Ishikawa (cell line): ENCODE results near the gene LRTM1.

Source experiments
- CEBPB ChIP-seq: IDR thresholded peaks from 2 replicates; pipeline ENCODE4 v1.6.1; 2012
- CREB1 ChIP-seq: IDR thresholded peaks from 2 replicates; pipeline ENCODE4 v1.6.1; 2012; ENCODE audit warnings: low read depth
- EGR1 ChIP-seq: IDR thresholded peaks from 2 replicates; pipeline ENCODE4 v1.6.1; 2012
- EP300 ChIP-seq: IDR thresholded peaks from 2 replicates; pipeline ENCODE4 v1.6.1; 2012; ENCODE audit warnings: borderline replicate concordance
- FOXM1 ChIP-seq: IDR thresholded peaks from 2 replicates; pipeline ENCODE4 v1.6.1; 2012; ENCODE audit warnings: low read depth, borderline replicate concordance
- NFIC ChIP-seq: IDR thresholded peaks from 2 replicates; pipeline ENCODE4 v1.6.1; 2012
- RAD21 ChIP-seq: IDR thresholded peaks from 2 replicates; pipeline ENCODE4 v1.6.1; 2012; ENCODE audit warnings: low read depth
- TAF1 ChIP-seq: IDR thresholded peaks from 2 replicates; pipeline ENCODE4 v1.6.1; 2012; ENCODE audit warnings: low read depth, mild to moderate bottlenecking
- TCF12 ChIP-seq: IDR thresholded peaks from 2 replicates; pipeline ENCODE4 v1.6.1; 2012; ENCODE audit warnings: low read depth
- TEAD4 ChIP-seq: IDR thresholded peaks from 2 replicates; pipeline ENCODE4 v1.6.1; 2012
- YY1 ChIP-seq: IDR thresholded peaks from 2 replicates; pipeline ENCODE4 v1.6.1; 2012; ENCODE audit warnings: low read depth
- ZBTB7A ChIP-seq: IDR thresholded peaks from 2 replicates; pipeline ENCODE4 v1.6.1; 2012; ENCODE audit warnings: low read depth
- TF ChIP-seq, protein P1 (sequence below): IDR thresholded peaks from 2 replicates; pipeline ENCODE4 v1.6.1; 2012; ENCODE audit warnings: low read depth, mild to moderate bottlenecking
- TF ChIP-seq, protein P2 (sequence below): IDR thresholded peaks from 2 replicates; pipeline ENCODE4 v1.6.1; 2012
- TF ChIP-seq, protein P3 (sequence below): IDR thresholded peaks from 2 replicates; pipeline ENCODE4 v1.6.1; 2012

LRTM1 gene

DNA sequence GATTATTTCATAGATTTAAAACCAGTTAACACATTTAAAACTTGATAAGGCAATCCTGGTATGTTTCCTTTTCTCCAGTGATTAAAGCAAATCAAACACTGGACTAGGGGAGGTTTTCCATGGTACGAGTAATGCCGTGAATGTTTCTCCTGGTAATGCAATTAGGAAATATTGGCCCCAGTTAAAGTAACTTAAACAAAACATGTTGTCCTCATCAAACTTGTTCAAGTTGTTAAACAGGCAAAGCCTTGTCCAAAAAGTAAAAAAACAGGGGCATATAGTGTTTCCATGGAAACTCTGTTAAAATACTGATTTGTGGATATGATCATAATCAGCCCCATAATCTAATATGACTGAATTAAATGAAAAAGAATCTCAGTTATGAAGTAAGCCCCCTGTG lies 13.1 kb upstream of the LRTM1 start:
- no peak for TF ChIP-seq TAF1
- no peak for TF ChIP-seq FOXM1

DNA sequence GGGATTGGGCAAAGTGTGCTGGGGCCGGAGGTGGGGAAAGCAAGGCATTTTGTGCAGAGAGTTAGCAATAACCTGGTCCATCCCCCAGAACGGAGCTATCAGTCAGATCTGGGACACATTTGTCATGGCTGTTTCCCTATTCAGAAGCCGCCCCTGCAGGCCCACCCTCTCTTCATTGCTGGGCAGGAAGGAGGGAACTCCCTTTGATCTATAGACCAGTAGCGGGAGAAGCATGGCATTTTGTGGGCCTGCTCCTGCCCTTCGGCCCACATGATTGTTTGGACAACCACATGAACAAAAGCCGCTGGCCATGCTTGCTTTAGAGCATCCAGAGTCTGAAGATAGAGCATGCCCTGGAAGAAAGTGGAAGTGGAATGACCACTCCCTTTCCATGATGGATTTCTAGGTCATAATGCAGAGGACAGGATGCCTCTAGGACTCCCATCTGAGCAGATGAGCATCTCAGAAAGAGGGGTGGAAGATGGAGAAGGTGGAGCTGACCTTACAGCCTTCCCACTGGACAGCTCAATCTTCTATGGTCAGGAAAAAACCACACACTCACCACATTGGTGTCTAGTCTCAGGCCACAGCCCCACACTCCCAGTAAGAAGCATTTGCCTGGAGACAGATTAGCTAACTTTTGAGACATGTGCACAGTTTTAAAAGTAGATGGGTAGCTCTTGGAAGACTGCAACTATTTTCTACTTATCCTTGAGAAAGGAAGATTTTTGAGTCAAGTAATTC lies 11.9 kb upstream of the LRTM1 start:
- TF ChIP-seq EP300 (no peak), FOXM1 (no peak), TEAD4 (no peak), EGR1 (no peak), NFIC (no peak), YY1 (no peak), TCF12 (no peak), CREB1 (no peak), CEBPB (no peak), ZBTB7A (no peak), TAF1 (no peak), RAD21 (no peak)
- TF ChIP-seq, protein P1, sequence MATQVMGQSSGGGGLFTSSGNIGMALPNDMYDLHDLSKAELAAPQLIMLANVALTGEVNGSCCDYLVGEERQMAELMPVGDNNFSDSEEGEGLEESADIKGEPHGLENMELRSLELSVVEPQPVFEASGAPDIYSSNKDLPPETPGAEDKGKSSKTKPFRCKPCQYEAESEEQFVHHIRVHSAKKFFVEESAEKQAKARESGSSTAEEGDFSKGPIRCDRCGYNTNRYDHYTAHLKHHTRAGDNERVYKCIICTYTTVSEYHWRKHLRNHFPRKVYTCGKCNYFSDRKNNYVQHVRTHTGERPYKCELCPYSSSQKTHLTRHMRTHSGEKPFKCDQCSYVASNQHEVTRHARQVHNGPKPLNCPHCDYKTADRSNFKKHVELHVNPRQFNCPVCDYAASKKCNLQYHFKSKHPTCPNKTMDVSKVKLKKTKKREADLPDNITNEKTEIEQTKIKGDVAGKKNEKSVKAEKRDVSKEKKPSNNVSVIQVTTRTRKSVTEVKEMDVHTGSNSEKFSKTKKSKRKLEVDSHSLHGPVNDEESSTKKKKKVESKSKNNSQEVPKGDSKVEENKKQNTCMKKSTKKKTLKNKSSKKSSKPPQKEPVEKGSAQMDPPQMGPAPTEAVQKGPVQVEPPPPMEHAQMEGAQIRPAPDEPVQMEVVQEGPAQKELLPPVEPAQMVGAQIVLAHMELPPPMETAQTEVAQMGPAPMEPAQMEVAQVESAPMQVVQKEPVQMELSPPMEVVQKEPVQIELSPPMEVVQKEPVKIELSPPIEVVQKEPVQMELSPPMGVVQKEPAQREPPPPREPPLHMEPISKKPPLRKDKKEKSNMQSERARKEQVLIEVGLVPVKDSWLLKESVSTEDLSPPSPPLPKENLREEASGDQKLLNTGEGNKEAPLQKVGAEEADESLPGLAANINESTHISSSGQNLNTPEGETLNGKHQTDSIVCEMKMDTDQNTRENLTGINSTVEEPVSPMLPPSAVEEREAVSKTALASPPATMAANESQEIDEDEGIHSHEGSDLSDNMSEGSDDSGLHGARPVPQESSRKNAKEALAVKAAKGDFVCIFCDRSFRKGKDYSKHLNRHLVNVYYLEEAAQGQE, result no peak
- TF ChIP-seq, protein P2, sequence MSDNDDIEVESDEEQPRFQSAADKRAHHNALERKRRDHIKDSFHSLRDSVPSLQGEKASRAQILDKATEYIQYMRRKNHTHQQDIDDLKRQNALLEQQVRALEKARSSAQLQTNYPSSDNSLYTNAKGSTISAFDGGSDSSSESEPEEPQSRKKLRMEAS, result no peak
- TF ChIP-seq, protein P3, sequence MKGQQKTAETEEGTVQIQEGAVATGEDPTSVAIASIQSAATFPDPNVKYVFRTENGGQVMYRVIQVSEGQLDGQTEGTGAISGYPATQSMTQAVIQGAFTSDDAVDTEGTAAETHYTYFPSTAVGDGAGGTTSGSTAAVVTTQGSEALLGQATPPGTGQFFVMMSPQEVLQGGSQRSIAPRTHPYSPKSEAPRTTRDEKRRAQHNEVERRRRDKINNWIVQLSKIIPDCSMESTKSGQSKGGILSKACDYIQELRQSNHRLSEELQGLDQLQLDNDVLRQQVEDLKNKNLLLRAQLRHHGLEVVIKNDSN, result no peak

DNA sequence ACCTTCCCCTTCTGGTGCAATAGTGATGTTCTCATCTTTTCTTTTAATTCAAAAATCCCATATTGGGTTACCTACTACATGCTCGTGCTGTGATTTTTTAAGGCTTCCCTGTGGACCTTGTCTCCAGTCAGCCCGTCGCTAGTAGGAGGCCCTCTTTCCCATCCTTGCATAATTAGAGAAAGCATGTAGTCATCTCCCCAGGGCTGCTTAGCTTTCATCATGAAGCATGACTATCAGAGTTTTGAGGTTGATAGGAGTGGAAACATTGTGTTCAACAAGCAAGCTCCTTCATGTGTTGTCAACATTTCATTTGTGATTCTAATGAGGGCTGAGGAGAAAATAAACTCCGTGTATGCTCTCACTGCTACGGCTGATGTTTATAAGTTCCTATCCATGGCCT lies 8.7 kb upstream of the LRTM1 start:
- TF ChIP-seq EGR1 (no peak), TEAD4 (no peak), NFIC (no peak), CREB1 (no peak)
- TF ChIP-seq, protein P2, result no peak
- TF ChIP-seq, protein P1, result no peak
- TF ChIP-seq, protein P3, result no peak

DNA sequence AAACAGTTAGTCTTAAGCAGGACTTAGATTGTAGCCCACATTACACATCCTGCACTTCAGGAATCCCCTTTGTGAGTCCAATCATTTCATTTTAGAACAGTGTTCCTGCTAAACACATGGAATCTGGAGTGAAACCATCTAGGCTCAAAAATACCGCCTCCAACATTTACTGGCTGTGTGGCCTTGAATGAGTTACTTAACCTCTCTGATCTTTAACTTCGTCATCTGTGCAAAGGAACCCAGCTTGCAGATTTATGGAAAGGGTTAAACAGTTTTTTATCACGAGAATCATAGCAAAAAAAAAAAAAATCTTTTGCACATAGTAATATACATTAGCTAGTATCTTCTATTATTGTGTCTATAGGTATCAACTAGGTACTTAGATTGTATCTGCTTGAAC lies 8.0 kb upstream of the LRTM1 start:
- TF ChIP-seq NFIC, result no peak
- no peak for TF ChIP-seq TEAD4
- TF ChIP-seq TAF1, result no peak
- TF ChIP-seq, protein P2, result no peak
- TF ChIP-seq EP300, result no peak
- TF ChIP-seq, protein P1, result no peak
- TF ChIP-seq CEBPB, result no peak
- no peak for TF ChIP-seq TCF12
- TF ChIP-seq FOXM1, result no peak

DNA sequence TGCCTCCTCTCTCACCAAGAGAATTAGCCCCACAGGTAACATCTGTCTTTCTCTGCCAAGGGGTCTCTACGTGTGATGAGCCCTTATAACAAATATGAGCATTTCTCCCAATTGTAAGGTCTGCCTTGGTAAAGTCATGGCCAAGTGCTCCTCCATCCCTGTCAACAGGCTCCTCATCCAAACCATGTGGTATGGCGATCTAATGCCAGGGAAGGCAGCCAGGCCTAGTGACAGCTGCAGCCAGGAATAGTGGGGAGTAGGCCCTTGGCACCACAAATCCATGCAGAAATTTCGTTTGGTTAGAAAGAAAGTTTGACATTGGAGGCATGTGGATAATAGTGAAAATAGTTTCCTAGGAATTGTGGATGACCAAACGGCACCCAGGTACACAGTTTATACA lies 4.7 kb upstream of the LRTM1 start:
- no peak for TF ChIP-seq TAF1
